GM18907 (cell line): ENCODE measurements around the gene AAMDC.
"Not testable (repeated sequence)": the region's sequence is repeated elsewhere in the genome, so short reads cannot be mapped to it uniquely, and the experiment has no call there.

Source experiments
- ATAC-seq: cut with Tn5 transposase; IDR thresholded peaks from one replicate; pipeline ENCODE4 v1.9.1; 2021; ENCODE audit warnings: mild to moderate bottlenecking, moderate library complexity; ENCODE audit not compliant: unreplicated experiment

Gene AAMDC

GRCh38 chr11:77819921-77820564, 901 bp upstream of the AAMDC start:
- peak; percentile 28 for ATAC-seq

GRCh38 chr11:77821349-77821851, 456 bp downstream of the AAMDC start:
- ATAC-seq: peak; percentile 0

- ATAC-seq: not testable (repeated sequence)
Measured at GRCh38 chr11:77822126-77822525, 1.2 kb downstream of the AAMDC start.

GRCh38 chr11:77823775-77824174, 2.8 kb downstream of the AAMDC start:
- ATAC-seq: no peak

GRCh38 chr11:77828926-77829325, 8.0 kb downstream of the AAMDC start:
- no peak for ATAC-seq

GRCh38 chr11:77833302-77833701, 12.4 kb downstream of the AAMDC start:
- ATAC-seq: no peak

- ATAC-seq: no peak
Measured at GRCh38 chr11:77842441-77843121, 21.6 kb downstream of the AAMDC start.

- not testable (repeated sequence) for ATAC-seq
Measured at GRCh38 chr11:77843700-77844099, 22.8 kb downstream of the AAMDC start.

- ATAC-seq: no peak
Measured at GRCh38 chr11:77851503-77851902, 30.6 kb downstream of the AAMDC start.

- no peak for ATAC-seq
Measured at GRCh38 chr11:77854838-77855237, 33.9 kb downstream of the AAMDC start.

GRCh38 chr11:77857906-77858457, 37.0 kb downstream of the AAMDC start:
- not testable (repeated sequence) for ATAC-seq

- ATAC-seq: not testable (repeated sequence)
Measured at GRCh38 chr11:77861444-77861843, 40.5 kb downstream of the AAMDC start.

GRCh38 chr11:77865805-77866204, 44.9 kb downstream of the AAMDC start:
- ATAC-seq: no peak

- ATAC-seq: no peak
Measured at GRCh38 chr11:77866336-77866735, 45.4 kb downstream of the AAMDC start.

- no peak for ATAC-seq
Measured at GRCh38 chr11:77868744-77869143, 47.8 kb downstream of the AAMDC start.

- no peak for ATAC-seq
Measured at GRCh38 chr11:77871855-77872254, 50.9 kb downstream of the AAMDC start.

GRCh38 chr11:77873345-77873744, 52.4 kb downstream of the AAMDC start:
- ATAC-seq: no peak

- ATAC-seq: no peak
Measured at GRCh38 chr11:77874206-77874605, 53.3 kb downstream of the AAMDC start.

- ATAC-seq: no peak
Measured at GRCh38 chr11:77876045-77876444, 55.1 kb downstream of the AAMDC start.

GRCh38 chr11:77878247-77878646, 57.3 kb downstream of the AAMDC start:
- ATAC-seq: not testable (repeated sequence)

GRCh38 chr11:77879218-77879617, 58.3 kb downstream of the AAMDC start:
- ATAC-seq: peak; percentile 72

GRCh38 chr11:77882396-77882795, 61.5 kb downstream of the AAMDC start:
- ATAC-seq: no peak
